ENCODE measurements around the gene RNF144A. TPM values are rescaled to one million over a fixed set of nuclear protein-coding genes. Genes with fewer than 3 reads are reported as not detected.

RNF144A gene
- total and polyA plus RNA-seq, 10 of the 15 experiments (the other 5 are each of a cell fraction or from before 2014, with no cell fraction given) = 0.02 to 12.1 (median 0.48) TPM; not detected in 1

- ATAC-seq = no peak
- H3K79me2 ChIP-seq (ENCODE audit: control insufficient read depth, insufficient read depth, low read length) = no peaks in the 10 kb centered on the region; the same call in 1 of the 2 replicates
- no peak overlapping the region for H3K4me3 ChIP-seq
- H4K20me1 ChIP-seq (ENCODE audit: control insufficient read depth, insufficient read depth) = no peaks in the 10 kb centered on the region
- POLR2A ChIA-PET = no interaction called here
- in situ Hi-C loops (cut with MboI) (no loop called here), intact Hi-C loops (cut with micrococcal nuclease; ENCODE audit: unreplicated experiment) (no loop called here)
- RAD21 ChIA-PET (ENCODE audit: unreplicated experiment) = no interaction called here
- FAIRE-seq = no peak
- CTCF ChIA-PET = interaction anchor here (1.6 to 3.0 kb wide), 2 partner anchors 17 to 37 kb away, joined by 6 to 16 read pairs; no protein-coding TSS in a partner anchor
- 0 out of 3 replicates have a peak, but pooled peaks cover 2% of the 10 kb centered on the region for H3K9me3 ChIP-seq (replicated peaks; ENCODE audit: control insufficient read depth, insufficient read depth, low read length)
- SMC1A ChIA-PET (ENCODE audit: uncharacterized antibody, unreplicated experiment) = interaction anchor here (0.7 to 1.5 kb wide), 5 partner anchors 17 to 1119 kb away, joined by 3 to 4 read pairs (median 3); no protein-coding TSS in a partner anchor
- H3K27me3 ChIP-seq (replicated peaks in 1 of 2; ENCODE audit: control insufficient read depth in 2 of 2, insufficient read depth in 2 of 2, low read length in 1 of 2) = peaks cover 0 to 2% of the 10 kb centered on the region in 2 experiments; a peak in 1 of 4 replicates
- H3K4me2 ChIP-seq (ENCODE audit: control insufficient read depth, insufficient read depth) = peak overlapping the region; percentile 43; the same call in 1 of the 2 replicates
- WGBS (ENCODE audit: insufficient coverage, insufficient replicate concordance, low lambda C conversion rate, missing lambda C conversion rate) = 68% methylated on average over 2 of the region's 2 CpGs
- no peak for DNase-seq (ENCODE audit: low read depth, low spot score)
- TF ChIP-seq, protein P1, sequence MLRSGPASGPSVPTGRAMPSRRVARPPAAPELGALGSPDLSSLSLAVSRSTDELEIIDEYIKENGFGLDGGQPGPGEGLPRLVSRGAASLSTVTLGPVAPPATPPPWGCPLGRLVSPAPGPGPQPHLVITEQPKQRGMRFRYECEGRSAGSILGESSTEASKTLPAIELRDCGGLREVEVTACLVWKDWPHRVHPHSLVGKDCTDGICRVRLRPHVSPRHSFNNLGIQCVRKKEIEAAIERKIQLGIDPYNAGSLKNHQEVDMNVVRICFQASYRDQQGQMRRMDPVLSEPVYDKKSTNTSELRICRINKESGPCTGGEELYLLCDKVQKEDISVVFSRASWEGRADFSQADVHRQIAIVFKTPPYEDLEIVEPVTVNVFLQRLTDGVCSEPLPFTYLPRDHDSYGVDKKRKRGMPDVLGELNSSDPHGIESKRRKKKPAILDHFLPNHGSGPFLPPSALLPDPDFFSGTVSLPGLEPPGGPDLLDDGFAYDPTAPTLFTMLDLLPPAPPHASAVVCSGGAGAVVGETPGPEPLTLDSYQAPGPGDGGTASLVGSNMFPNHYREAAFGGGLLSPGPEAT (IDR thresholded peaks at IDR 0.05; ENCODE audit: low read depth) = no peak
- no peak for TF ChIP-seq CREM (IDR thresholded peaks at IDR 0.05; ENCODE audit: low read depth)
- TF ChIP-seq, protein P2, sequence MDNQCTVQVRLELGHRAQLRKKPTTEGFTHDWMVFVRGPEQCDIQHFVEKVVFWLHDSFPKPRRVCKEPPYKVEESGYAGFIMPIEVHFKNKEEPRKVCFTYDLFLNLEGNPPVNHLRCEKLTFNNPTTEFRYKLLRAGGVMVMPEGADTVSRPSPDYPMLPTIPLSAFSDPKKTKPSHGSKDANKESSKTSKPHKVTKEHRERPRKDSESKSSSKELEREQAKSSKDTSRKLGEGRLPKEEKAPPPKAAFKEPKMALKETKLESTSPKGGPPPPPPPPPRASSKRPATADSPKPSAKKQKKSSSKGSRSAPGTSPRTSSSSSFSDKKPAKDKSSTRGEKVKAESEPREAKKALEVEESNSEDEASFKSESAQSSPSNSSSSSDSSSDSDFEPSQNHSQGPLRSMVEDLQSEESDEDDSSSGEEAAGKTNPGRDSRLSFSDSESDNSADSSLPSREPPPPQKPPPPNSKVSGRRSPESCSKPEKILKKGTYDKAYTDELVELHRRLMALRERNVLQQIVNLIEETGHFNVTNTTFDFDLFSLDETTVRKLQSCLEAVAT (IDR thresholded peaks at IDR 0.05) = no peak
- no peaks in the 10 kb centered on the region for H3K36me3 ChIP-seq (ENCODE audit: control insufficient read depth in 2 of 2, insufficient read depth in 2 of 2, low read length in 1 of 2)
- peaks cover 13% of the 10 kb centered on the region for H3K4me1 ChIP-seq (ENCODE audit: control insufficient read depth, insufficient read depth, low read length)
- BruUV-seq (replicated peaks) = no TSS peak
- no peak overlapping the region for H3K27ac ChIP-seq (ENCODE audit: control insufficient read depth, insufficient read depth)
- no peak overlapping the region for H3K9ac ChIP-seq (ENCODE audit: control insufficient read depth, insufficient read depth, low read length)
- no peak overlapping the region for H2AFZ ChIP-seq (ENCODE audit: control insufficient read depth, low read depth, low read length)
Observed at GRCh38 chr2:6879011-6879410, 38.2 kb upstream of the RNF144A start.
